Tibial nerve (tissue), 4 donors: ENCODE results near the gene PTCD1. TPM values are rescaled to one million over a fixed set of nuclear protein-coding genes. Genes with fewer than 3 reads are reported as not detected.

Experiments
- DNase-seq, 2 donors: peaks; one replicate each; pipeline ENCODE4 v3.0.0-alpha.2; 2019; ENCODE audit warnings: low spot score in 2 of 2
- H3K27ac ChIP-seq, 4 donors: fragments of 200-600 bp; sonication (generic) in 3 of 4; one replicate each; pipeline ENCODE4 v1.5.1; 2017 to 2019; ENCODE audit warnings: mild to moderate bottlenecking in 1 of 4
- H3K27me3 ChIP-seq, 2 donors: fragments of 200-600 bp; sonication (generic) in 1 of 2; one replicate each; pipeline versions ENCODE4 v1.5.1 to v1.6.0; 2017 to 2019
- H3K36me3 ChIP-seq, 3 donors: fragments of 200-600 bp; sonication (generic); one replicate each; pipeline ENCODE4 v1.5.1; 2018 to 2019
- H3K4me1 ChIP-seq, 4 donors: fragments of 200-600 bp; sonication (generic) in 3 of 4; one replicate each; pipeline ENCODE4 v1.5.1; 2017 to 2019
- H3K4me3 ChIP-seq, 4 donors: fragments of 200-600 bp; sonication (generic) in 3 of 4; one replicate each; pipeline ENCODE4 v1.5.1; 2017 to 2019; ENCODE audit warnings: mild to moderate bottlenecking in 1 of 4, moderate library complexity in 1 of 4
- H3K9me3 ChIP-seq, 4 donors: fragments of 200-600 bp; sonication (generic) in 3 of 4; one replicate each; pipeline ENCODE4 v1.5.1; 2017 to 2019
- CTCF ChIP-seq, 5 experiments: fragments of 200-600 bp in 3 of 5; fragments of 450-650 bp in 2 of 5; sonication (generic) in 3 of 5; IDR thresholded peaks; one replicate each; pipeline ENCODE4 v1.5.1; 2016 to 2019; ENCODE audit warnings: antibody characterized with exemption in 5 of 5, mild to moderate bottlenecking in 3 of 5, moderate library complexity in 2 of 5
- EP300 ChIP-seq, 2 donors: sonication (generic); formaldehyde crosslinking; IDR thresholded peaks; one replicate each; pipeline ENCODE4 v1.6.1; 2017; ENCODE audit warnings: antibody characterized with exemption in 2 of 2, mild to moderate bottlenecking in 1 of 2
- POLR2A ChIP-seq, 2 donors: fragments of 450-650 bp; IDR thresholded peaks; one replicate each; pipeline ENCODE4 v1.6.1; 2017; ENCODE audit warnings: antibody characterized with exemption in 2 of 2, mild to moderate bottlenecking in 2 of 2, moderate library complexity in 2 of 2
- WGBS, 2 donors: methylation state at CpG; one replicate each; pipeline ENCODE4 v1.1.5; 2018; 5-methylcytosine and 5-hydroxymethylcytosine counted together
- total RNA-seq, 4 donors: library from RNA; depleted of rRNA; stranded (reverse); fragments of >200 nt; gene quantifications; one replicate each; pipeline ENCODE4 v1.1.0, GENCODE V29; 2016

PTCD1 gene
- total RNA-seq, 4 donors from 2014 or later = 6.9 to 10.8 (median 9.5) TPM

GRCh38 chr7:99383791-99384370 lies 54.7 kb downstream of the PTCD1 start:
- Histone ChIP-seq H3K4me1 (peaks cover 4 to 65% (median 33%) of the 10 kb centered on the region in 4 donors), H3K36me3 (peaks cover 0 to 48% (median 7%) of the 10 kb centered on the region in 3 donors), H3K9me3 (no peaks in the 10 kb centered on the region), H3K4me3 (no peak overlapping the region), H3K27me3 (no peaks in the 10 kb centered on the region), H3K27ac (peak overlapping the region in 1 of 4 donors; percentile 55)
- 90% methylated on average over 10 to 13 of the region's 13 CpGs for WGBS, 2 donors
- DNase-seq = no peak
- TF ChIP-seq CTCF (IDR thresholded peaks at IDR 0.05) (no peak), POLR2A (IDR thresholded peaks at IDR 0.05) (no peak), EP300 (IDR thresholded peaks at IDR 0.05) (no peak)

GRCh38 chr7:99383203-99383602 lies 55.4 kb downstream of the PTCD1 start:
- Histone ChIP-seq H3K27me3 (no peaks in the 10 kb centered on the region), H3K9me3 (no peaks in the 10 kb centered on the region), H3K36me3 (peaks cover 0 to 41% (median 4%) of the 10 kb centered on the region in 3 donors), H3K4me1 (peaks cover 4 to 72% (median 37%) of the 10 kb centered on the region in 4 donors), H3K27ac (peak overlapping the region in 2 of 4 donors; percentile 2 to 7), H3K4me3 (no peak overlapping the region)
- TF ChIP-seq POLR2A (IDR thresholded peaks at IDR 0.05) = no peak
- TF ChIP-seq CTCF (IDR thresholded peaks at IDR 0.05) = no peak
- no peak for TF ChIP-seq EP300 (IDR thresholded peaks at IDR 0.05)
- no peak for DNase-seq
- 86% methylated on average over 10 of the region's 10 CpGs for WGBS, 2 donors

GRCh38 chr7:99381664-99382075 lies 56.9 kb downstream of the PTCD1 start:
- no peaks in the 10 kb centered on the region for H3K9me3 ChIP-seq
- H3K36me3 ChIP-seq = peaks cover 0 to 37% (median 7%) of the 10 kb centered on the region in 3 donors
- 43 to 50% methylated on average over 1 to 7 of the region's 7 CpGs for WGBS, 2 donors
- H3K27ac ChIP-seq = peak overlapping the region; percentile 42 to 93 (median 73)
- DNase-seq = no peak
- no peak for TF ChIP-seq CTCF (IDR thresholded peaks at IDR 0.05)
- no peak for TF ChIP-seq EP300 (IDR thresholded peaks at IDR 0.05)
- TF ChIP-seq POLR2A (IDR thresholded peaks at IDR 0.05) = no peak
- H3K4me1 ChIP-seq = peaks cover 4 to 83% (median 37%) of the 10 kb centered on the region in 4 donors
- no peak overlapping the region for H3K4me3 ChIP-seq
- no peaks in the 10 kb centered on the region for H3K27me3 ChIP-seq

- WGBS, 2 donors = 50 to 52% methylated on average over 14 to 16 of the region's 16 CpGs
- H3K4me1 ChIP-seq = peaks cover 4 to 85% (median 37%) of the 10 kb centered on the region in 4 donors
Measured at GRCh38 chr7:99380823-99381663, 57.6 kb downstream of the PTCD1 start.

More at GRCh38 chr7:99380823-99381663, 57.6 kb downstream of the PTCD1 start:
- no peaks in the 10 kb centered on the region for H3K9me3 ChIP-seq
- H3K27ac ChIP-seq = peak overlapping the region; percentile 86 to 96 (median 90)
- H3K27me3 ChIP-seq = no peaks in the 10 kb centered on the region
- H3K4me3 ChIP-seq = peak overlapping the region in 2 of 4 donors; percentile 17 to 37
- peaks cover 0 to 31% (median 7%) of the 10 kb centered on the region in 3 donors for H3K36me3 ChIP-seq
- TF ChIP-seq CTCF (IDR thresholded peaks at IDR 0.05) (no peak), EP300 (IDR thresholded peaks at IDR 0.05) (peak in 1 of 2 donors; percentile 42), POLR2A (IDR thresholded peaks at IDR 0.05) (no peak)
- DNase-seq = no peak
